Measurements from ENCODE around the gene OR7C2. TPM values are rescaled to one million over a fixed set of nuclear protein-coding genes. Genes with fewer than 3 reads are reported as not detected.

The OR7C2 gene
- total and polyA plus RNA-seq, 2 of the 8 experiments (the other 6 are each of a cell fraction or from before 2014, with no cell fraction given), result not detected

DNA sequence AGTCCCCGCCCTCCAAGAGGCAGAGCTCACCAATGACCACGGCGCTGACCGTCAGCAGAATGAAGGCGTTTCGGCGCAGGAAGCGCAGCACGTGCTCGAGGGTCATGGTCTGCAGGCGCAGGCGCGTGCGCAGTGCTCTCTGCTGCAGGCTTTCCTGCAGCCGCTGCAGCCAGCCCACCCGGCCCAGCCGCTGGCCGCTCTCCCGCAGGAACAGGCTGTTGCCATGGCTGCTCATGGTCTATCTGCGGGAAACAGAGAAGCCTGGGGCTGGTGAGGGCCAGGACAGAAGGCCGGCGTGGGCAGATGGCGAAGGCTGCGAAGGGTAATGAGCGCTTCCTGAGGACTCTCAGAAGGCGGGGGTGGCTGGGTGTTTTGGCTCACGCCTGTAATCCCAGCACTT lies 31.4 kb downstream of the OR7C2 start (continued):
- TF ChIP-seq, protein P1, sequence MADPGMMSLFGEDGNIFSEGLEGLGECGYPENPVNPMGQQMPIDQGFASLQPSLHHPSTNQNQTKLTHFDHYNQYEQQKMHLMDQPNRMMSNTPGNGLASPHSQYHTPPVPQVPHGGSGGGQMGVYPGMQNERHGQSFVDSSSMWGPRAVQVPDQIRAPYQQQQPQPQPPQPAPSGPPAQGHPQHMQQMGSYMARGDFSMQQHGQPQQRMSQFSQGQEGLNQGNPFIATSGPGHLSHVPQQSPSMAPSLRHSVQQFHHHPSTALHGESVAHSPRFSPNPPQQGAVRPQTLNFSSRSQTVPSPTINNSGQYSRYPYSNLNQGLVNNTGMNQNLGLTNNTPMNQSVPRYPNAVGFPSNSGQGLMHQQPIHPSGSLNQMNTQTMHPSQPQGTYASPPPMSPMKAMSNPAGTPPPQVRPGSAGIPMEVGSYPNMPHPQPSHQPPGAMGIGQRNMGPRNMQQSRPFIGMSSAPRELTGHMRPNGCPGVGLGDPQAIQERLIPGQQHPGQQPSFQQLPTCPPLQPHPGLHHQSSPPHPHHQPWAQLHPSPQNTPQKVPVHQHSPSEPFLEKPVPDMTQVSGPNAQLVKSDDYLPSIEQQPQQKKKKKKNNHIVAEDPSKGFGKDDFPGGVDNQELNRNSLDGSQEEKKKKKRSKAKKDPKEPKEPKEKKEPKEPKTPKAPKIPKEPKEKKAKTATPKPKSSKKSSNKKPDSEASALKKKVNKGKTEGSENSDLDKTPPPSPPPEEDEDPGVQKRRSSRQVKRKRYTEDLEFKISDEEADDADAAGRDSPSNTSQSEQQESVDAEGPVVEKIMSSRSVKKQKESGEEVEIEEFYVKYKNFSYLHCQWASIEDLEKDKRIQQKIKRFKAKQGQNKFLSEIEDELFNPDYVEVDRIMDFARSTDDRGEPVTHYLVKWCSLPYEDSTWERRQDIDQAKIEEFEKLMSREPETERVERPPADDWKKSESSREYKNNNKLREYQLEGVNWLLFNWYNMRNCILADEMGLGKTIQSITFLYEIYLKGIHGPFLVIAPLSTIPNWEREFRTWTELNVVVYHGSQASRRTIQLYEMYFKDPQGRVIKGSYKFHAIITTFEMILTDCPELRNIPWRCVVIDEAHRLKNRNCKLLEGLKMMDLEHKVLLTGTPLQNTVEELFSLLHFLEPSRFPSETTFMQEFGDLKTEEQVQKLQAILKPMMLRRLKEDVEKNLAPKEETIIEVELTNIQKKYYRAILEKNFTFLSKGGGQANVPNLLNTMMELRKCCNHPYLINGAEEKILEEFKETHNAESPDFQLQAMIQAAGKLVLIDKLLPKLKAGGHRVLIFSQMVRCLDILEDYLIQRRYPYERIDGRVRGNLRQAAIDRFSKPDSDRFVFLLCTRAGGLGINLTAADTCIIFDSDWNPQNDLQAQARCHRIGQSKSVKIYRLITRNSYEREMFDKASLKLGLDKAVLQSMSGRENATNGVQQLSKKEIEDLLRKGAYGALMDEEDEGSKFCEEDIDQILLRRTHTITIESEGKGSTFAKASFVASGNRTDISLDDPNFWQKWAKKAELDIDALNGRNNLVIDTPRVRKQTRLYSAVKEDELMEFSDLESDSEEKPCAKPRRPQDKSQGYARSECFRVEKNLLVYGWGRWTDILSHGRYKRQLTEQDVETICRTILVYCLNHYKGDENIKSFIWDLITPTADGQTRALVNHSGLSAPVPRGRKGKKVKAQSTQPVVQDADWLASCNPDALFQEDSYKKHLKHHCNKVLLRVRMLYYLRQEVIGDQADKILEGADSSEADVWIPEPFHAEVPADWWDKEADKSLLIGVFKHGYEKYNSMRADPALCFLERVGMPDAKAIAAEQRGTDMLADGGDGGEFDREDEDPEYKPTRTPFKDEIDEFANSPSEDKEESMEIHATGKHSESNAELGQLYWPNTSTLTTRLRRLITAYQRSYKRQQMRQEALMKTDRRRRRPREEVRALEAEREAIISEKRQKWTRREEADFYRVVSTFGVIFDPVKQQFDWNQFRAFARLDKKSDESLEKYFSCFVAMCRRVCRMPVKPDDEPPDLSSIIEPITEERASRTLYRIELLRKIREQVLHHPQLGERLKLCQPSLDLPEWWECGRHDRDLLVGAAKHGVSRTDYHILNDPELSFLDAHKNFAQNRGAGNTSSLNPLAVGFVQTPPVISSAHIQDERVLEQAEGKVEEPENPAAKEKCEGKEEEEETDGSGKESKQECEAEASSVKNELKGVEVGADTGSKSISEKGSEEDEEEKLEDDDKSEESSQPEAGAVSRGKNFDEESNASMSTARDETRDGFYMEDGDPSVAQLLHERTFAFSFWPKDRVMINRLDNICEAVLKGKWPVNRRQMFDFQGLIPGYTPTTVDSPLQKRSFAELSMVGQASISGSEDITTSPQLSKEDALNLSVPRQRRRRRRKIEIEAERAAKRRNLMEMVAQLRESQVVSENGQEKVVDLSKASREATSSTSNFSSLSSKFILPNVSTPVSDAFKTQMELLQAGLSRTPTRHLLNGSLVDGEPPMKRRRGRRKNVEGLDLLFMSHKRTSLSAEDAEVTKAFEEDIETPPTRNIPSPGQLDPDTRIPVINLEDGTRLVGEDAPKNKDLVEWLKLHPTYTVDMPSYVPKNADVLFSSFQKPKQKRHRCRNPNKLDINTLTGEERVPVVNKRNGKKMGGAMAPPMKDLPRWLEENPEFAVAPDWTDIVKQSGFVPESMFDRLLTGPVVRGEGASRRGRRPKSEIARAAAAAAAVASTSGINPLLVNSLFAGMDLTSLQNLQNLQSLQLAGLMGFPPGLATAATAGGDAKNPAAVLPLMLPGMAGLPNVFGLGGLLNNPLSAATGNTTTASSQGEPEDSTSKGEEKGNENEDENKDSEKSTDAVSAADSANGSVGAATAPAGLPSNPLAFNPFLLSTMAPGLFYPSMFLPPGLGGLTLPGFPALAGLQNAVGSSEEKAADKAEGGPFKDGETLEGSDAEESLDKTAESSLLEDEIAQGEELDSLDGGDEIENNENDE (IDR thresholded peaks at IDR 0.05; ENCODE audit: insufficient replicate concordance, low read length), result no peak
